GM10266 (cell line): ENCODE measurements around the gene RNF125.

Experiments used
- DNase-seq: peaks from one replicate; pipeline ENCODE4 v3.0.0; 2012; ENCODE audit errors: extremely low spot score
- CTCF ChIP-seq: IDR thresholded peaks from 2 replicates; pipeline ENCODE4 v1.5.1; 2012; ENCODE audit warnings: mild to moderate bottlenecking, low read depth; ENCODE audit not compliant: control insufficient read depth, insufficient read depth; ENCODE audit errors: missing control alignments

Gene RNF125

DNA sequence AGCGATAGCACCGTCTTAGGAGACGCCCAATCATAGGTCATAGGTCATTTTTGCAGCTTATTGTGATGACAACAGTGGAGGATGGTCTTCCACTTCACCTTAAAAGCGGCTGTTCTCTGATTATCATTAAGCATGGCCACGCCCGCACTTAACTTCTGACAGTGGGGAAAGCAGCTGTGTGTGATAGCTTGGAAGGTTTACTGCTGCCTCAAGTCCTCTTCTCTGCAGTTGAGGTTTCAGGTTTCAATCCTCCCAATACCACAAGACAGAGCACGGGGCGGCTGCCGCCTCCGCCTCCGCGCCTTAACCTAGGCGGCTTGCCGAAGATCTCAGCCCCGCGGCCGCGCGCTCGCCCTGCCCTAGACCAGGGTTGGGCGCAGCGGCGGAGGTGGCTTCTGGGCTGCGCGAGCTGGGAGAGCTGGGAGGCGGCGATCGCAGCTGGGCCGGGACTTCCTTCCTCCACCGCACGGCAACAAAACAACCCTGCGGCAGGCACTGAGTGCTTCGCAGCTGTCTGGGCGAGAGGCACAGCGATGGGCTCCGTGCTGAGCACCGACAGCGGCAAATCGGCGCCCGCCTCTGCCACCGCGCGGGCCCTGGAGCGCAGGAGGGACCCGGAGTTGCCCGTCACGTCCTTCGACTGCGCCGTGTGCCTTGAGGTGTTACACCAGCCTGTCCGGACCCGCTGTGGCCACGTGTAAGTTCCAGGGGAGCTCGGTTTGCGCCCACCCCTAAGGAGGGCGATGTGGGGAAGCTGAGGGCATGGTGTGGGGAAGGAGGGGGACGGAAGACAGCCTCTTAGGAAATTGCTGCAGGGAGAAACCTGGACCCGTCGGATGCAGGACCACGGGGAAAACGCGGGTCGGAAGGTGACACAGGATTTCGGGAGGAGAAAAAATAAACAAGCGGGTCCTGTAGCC, at the start of gene RNF125:
TSS of gene RNF125 (plus strand) at position 495 of the 920 bp plus-strand sequence. CDS start at position 534, 39 bp downstream.
- peak; percentile 83 for DNase-seq
- no peak for TF ChIP-seq CTCF

DNA sequence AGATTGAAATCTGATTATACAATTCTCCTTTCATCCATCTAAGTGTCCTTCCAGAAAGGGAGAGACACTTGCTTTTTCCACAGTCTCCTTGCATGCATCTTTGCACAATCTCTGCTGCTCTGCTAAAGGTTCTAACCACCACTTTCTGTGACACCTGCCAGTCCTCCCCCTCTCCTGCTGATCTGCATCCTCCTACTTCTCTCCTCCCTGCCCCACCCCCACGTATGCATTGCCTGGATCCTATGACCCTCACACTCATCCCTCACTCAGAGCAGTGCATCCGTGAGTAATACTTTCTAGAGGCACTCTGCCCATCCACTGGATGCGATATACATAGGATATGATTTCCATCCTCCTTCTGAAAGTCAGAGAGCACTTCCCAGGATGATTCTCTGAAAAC, 48.0 kb upstream of the RNF125 start:
- DNase-seq, result no peak
- no peak for TF ChIP-seq CTCF

DNA sequence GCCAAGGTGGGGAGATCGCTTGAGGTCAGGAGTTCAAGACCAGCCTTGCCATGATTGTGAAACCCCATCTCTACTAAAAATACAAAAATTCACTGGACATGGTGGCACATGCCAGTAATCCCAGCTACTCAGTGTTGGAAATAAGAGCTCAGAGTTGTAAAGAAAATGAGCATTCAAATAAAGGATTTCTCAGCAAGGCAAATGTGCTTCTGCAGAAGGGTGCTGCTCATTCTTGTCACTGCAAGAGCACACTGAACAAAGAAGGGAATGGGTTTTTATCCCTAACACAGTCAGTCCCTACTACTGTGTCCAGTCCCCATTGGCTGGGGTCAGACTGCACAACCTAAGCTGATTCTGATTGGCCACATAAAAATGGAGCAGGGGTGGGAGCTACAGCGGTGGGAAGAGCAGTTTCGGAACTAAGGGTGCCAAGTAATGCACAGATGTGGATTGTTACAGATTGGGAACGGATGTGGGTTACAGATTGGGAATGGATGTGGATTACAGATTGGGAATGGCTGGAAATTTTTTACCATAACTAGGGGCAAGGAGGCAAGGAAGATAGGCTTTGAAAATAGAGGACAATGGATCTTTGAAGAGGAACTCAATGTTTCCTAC, 44.6 kb upstream of the RNF125 start:
- no peak for DNase-seq

GRCh38 chr18:31976242-31976641, 42.4 kb upstream of the RNF125 start:
- no peak for DNase-seq
- no peak for TF ChIP-seq CTCF

More for the DNA sequence above, 44.6 kb upstream of the RNF125 start:
- no peak for TF ChIP-seq CTCF

GRCh38 chr18:31977270-31977872, 41.3 kb upstream of the RNF125 start:
- no peak for DNase-seq
- peak; percentile 47 for TF ChIP-seq CTCF

- no peak for DNase-seq
- TF ChIP-seq CTCF, result no peak
Measured at GRCh38 chr18:31978616-31979015, 40.0 kb upstream of the RNF125 start.
